IgD-negative memory B cell (primary cell): ENCODE measurements around the gene SIRPB1. TPM values are rescaled to one million over a fixed set of nuclear protein-coding genes. Genes with fewer than 3 reads are reported as not detected.

Experiments
- H3K27ac Mint-ChIP-seq, 3 donors: one replicate each; pipeline ENCODE4 v1.8.0; 2020 to 2022; ENCODE audit warnings: mild to moderate bottlenecking in 3 of 3, mixed read lengths in 3 of 3, moderate library complexity in 1 of 3
- H3K27me3 Mint-ChIP-seq: one replicate; pipeline ENCODE4 v1.8.0; 2021; ENCODE audit warnings: mixed read lengths
- H3K36me3 Mint-ChIP-seq: one replicate; pipeline ENCODE4 v1.8.0; 2020; ENCODE audit warnings: mild to moderate bottlenecking, mixed read lengths
- H3K4me1 Mint-ChIP-seq, 3 donors: one replicate each; pipeline ENCODE4 v1.8.0; 2020 to 2022; ENCODE audit warnings: mixed read lengths in 3 of 3, mild to moderate bottlenecking in 1 of 3
- H3K4me3 Mint-ChIP-seq, 4 donors: one replicate each; pipeline ENCODE4 v1.8.0; 2020 to 2022; ENCODE audit warnings: mild to moderate bottlenecking in 4 of 4, mixed read lengths in 4 of 4, moderate library complexity in 3 of 4
- H3K9me3 Mint-ChIP-seq, 3 donors: one replicate each; pipeline ENCODE4 v1.8.0; 2020 to 2021; ENCODE audit warnings: mixed read lengths in 3 of 3, mild to moderate bottlenecking in 1 of 3
- polyA plus RNA-seq: library from polyadenylated mRNA; unstranded; fragments of 300-500 nt; fragmentation: Illumina TruSeq; gene quantifications from one replicate; pipeline ENCODE4 v1.2.3, GENCODE V29; 2021

SIRPB1 gene
- 2.0 TPM for polyA plus RNA-seq

DNA sequence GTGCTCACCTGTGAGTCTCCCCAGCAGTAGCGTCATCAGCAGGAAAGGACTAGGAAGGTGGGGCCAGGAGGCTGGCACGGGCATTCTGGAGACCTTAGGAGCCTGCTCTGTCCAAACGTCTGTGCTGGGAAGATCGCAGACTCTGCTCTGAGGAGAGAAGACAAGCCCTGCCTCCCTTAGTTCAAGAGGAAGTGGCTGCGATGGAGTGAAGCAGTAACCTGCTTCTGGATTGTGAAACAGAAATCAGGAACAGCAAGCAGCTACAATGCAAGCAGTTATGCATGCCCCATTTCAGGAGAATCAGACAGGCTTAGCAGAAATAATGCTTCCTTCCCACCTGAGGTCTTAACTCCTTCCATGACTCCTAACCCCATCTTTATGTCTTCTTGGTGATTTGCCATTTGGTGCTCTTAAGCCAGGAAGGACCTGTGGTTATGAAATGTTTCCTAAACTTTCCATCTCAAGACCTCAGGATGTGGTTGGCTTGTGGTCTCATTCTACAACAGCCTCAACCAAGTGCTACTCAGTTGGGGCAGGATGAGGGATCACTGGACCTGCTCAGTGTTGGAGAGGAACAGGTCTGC is at the start of gene SIRPB1:
SIRPB1 (minus strand) TSS at position 149 of the 584 bp plus-strand sequence; CDS start at position 84, 65 bp downstream.
- Mint-ChIP-seq H3K9me3 (peaks cover 0 to 3% (median 0%) of the 10 kb centered on the region in 3 donors), H3K36me3 (no peaks in the 10 kb centered on the region), H3K4me3 (peak within 1 kb of the TSS in 3 of 4 donors; percentile 22 to 75 (median 56)), H3K27me3 (no peaks in the 10 kb centered on the region), H3K27ac (peak within 1 kb of the TSS in 2 of 3 donors; percentile 39 to 71), H3K4me1 (peaks cover 48 to 67% (median 64%) of the 10 kb centered on the region in 3 donors)

- Mint-ChIP-seq H3K4me3 (no peak overlapping the region), H3K27me3 (peaks cover 2% of the 10 kb centered on the region), H3K9me3 (no peaks in the 10 kb centered on the region), H3K4me1 (peaks cover 12 to 19% (median 19%) of the 10 kb centered on the region in 3 donors), H3K36me3 (no peaks in the 10 kb centered on the region), H3K27ac (no peak overlapping the region)
Observed at GRCh38 chr20:1669304-1669703, 49.5 kb upstream of the SIRPB1 start.

DNA sequence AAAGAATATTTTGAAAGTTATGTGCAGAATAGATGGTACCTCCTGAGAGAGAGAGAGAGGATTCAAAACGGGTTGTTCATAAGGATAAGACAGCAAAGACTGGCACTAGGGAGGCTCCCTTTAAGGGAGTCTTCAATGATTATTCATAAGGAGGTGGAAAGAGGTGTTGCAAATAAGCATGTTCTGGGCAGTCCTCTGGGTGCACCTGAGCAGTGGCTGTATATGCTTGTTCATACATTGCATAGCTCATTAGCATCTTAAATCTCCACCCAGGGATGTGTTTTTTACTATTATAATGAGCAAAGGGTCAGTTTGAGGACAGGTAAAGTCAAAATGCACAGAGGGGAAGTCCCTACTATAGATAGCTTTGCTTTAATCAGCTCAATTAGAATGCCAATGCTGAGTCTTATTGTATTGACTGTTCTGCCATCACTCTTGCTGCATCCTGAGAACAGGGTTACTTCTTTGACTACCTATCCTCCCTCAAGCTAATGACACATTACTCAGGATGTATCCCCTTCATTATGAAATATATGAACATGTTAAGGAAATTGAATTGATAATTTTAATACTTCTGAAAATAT is 47.8 kb upstream of the SIRPB1 start:
- no peaks in the 10 kb centered on the region for H3K9me3 Mint-ChIP-seq
- no peak overlapping the region for H3K4me3 Mint-ChIP-seq
- no peaks in the 10 kb centered on the region for H3K27me3 Mint-ChIP-seq
- H3K36me3 Mint-ChIP-seq, result no peaks in the 10 kb centered on the region
- H3K4me1 Mint-ChIP-seq, result peaks cover 17 to 33% (median 30%) of the 10 kb centered on the region in 3 donors
- H3K27ac Mint-ChIP-seq, result peak overlapping the region in 1 of 3 donors; percentile 1

DNA sequence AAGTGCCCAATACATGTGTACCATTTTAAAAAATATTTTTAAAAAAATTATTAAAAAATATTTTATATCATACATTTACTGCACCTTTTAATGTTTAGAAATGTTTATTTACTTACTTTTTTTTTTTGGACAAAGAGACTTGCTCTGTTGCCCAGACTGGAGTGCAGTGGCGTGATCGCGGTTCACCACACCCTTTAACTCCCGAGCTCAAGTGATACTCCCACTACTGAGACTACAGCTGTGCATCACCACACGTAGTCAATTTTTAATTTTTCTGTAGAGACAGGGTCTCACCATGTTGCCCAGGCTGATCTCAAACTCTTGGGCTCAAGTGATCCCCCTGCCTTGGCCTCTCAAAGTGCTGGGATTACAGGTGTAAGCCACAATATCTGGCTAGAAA is 47.0 kb upstream of the SIRPB1 start:
- Mint-ChIP-seq H3K27ac (no peak overlapping the region), H3K36me3 (no peaks in the 10 kb centered on the region), H3K27me3 (no peaks in the 10 kb centered on the region), H3K4me3 (no peak overlapping the region), H3K4me1 (peaks cover 25 to 41% (median 38%) of the 10 kb centered on the region in 3 donors), H3K9me3 (no peaks in the 10 kb centered on the region)

DNA sequence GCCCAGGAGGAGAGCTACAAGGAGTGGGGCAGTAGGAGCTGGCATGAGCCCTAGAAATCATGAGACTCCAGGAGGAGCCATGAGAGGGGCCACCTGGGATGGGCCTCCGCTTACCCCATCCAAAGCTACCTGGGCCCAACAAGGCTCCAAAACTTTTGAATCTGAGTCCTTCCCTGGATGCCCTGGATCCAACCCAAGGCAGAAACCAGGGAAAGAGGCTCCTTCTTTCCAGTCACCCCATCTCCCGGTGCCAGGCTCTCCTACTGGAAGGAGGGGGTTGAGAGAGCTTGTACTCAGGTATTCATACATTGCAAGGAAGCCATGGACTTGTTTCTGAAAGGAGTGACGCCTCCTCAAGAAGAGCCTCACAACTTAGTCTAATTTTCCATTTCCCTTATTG is 45.5 kb upstream of the SIRPB1 start:
- H3K4me3 Mint-ChIP-seq, result peak overlapping the region in 2 of 4 donors; percentile 78 to 85
- H3K9me3 Mint-ChIP-seq, result no peaks in the 10 kb centered on the region
- H3K27ac Mint-ChIP-seq, result no peak overlapping the region
- H3K4me1 Mint-ChIP-seq, result peaks cover 30 to 52% (median 45%) of the 10 kb centered on the region in 3 donors
- H3K27me3 Mint-ChIP-seq, result no peaks in the 10 kb centered on the region
- no peaks in the 10 kb centered on the region for H3K36me3 Mint-ChIP-seq

- Mint-ChIP-seq H3K27ac (no peak overlapping the region), H3K36me3 (no peaks in the 10 kb centered on the region), H3K4me1 (peaks cover 30 to 54% (median 45%) of the 10 kb centered on the region in 3 donors), H3K4me3 (peak overlapping the region in 3 of 4 donors; percentile 32 to 85 (median 78)), H3K9me3 (no peaks in the 10 kb centered on the region), H3K27me3 (no peaks in the 10 kb centered on the region)
Observed at GRCh38 chr20:1664911-1665310, 45.1 kb upstream of the SIRPB1 start.

DNA sequence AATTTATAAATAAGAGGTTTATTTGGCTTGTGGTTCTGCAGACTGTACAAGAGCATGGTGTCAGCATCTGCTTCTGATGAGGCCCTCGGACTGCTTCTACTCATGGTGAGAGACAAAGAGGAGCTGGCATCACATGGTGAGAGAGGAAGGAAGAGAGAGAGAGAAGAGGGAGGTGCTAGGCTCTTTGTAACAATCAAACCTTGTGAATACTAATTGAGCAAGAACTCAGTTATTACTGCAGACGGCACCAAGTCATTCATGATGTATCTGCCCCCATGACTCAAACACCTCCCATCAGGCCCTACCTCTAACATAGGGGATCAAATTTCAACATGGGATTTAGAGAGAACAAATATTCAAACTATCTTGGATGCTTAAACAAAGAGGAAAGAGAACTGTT is 44.1 kb upstream of the SIRPB1 start:
- Mint-ChIP-seq H3K4me1 (peaks cover 34 to 64% (median 48%) of the 10 kb centered on the region in 3 donors), H3K4me3 (peak overlapping the region in 2 of 4 donors; percentile 42 to 69), H3K9me3 (no peaks in the 10 kb centered on the region), H3K27ac (peak overlapping the region in 1 of 3 donors; percentile 0), H3K36me3 (no peaks in the 10 kb centered on the region), H3K27me3 (peaks cover 1% of the 10 kb centered on the region)

GRCh38 chr20:1661542-1662299 is 41.9 kb upstream of the SIRPB1 start:
- no peaks in the 10 kb centered on the region for H3K36me3 Mint-ChIP-seq
- H3K27ac Mint-ChIP-seq, result no peak overlapping the region
- peak overlapping the region in 2 of 4 donors; percentile 56 to 79 for H3K4me3 Mint-ChIP-seq
- H3K9me3 Mint-ChIP-seq, result no peaks in the 10 kb centered on the region
- peaks cover 32 to 61% (median 43%) of the 10 kb centered on the region in 3 donors for H3K4me1 Mint-ChIP-seq
- peaks cover 1% of the 10 kb centered on the region for H3K27me3 Mint-ChIP-seq

GRCh38 chr20:1660246-1660645 is 40.4 kb upstream of the SIRPB1 start:
- Mint-ChIP-seq H3K27ac (no peak overlapping the region), H3K4me3 (no peak overlapping the region)

DNA sequence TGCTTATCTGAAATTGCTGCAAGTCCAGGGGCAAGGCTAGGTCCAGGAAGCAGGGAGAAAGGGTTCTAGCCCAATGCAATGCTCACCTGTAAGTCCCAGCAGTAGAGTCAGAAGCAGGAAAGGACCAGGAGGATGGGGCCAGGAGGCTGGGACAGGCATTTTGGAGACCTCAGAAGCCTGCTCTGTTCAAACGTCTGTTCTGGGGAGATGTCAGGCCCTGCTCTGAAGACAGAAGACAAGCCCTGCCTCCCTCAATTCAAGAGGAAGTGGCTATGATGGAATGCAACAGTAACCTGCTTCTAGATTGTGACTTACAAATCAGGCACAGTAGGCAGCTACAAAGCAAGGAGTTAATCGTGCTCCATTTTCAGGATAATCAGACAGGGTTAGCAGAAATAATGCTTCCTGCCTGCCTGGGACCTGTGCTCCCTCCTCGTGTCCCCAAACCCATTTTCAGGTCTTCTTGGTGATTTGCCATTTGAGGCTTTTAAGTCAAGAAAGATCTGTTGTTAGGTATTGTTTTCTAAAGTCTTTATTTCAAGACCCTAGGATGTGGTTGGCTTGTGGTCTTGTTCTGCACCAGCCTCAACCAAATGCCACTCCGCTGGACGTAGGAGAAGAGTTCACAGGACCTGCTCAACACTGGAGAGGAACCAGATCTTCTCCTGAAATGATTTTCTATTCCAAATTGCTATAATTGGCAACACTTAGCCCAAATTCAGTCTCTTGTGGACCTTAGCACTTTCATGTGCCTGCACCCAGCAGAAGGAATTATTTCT is 37.9 kb upstream of the SIRPB1 start, which contains the start of gene SIRPG:
SIRPG (minus strand) TSS at position 224 of the 779 bp plus-strand sequence; CDS start at position 159, 65 bp downstream.
- peak within 1 kb of the TSS in 2 of 4 donors; percentile 30 to 42 for H3K4me3 Mint-ChIP-seq
- H3K27ac Mint-ChIP-seq, result peak within 1 kb of the TSS in 1 of 3 donors; percentile 61
- peaks cover 1 to 8% (median 2%) of the 10 kb centered on the region in 3 donors for H3K9me3 Mint-ChIP-seq
- H3K4me1 Mint-ChIP-seq, result peaks cover 28 to 48% (median 31%) of the 10 kb centered on the region in 3 donors
- peaks cover 1% of the 10 kb centered on the region for H3K27me3 Mint-ChIP-seq
- no peaks in the 10 kb centered on the region for H3K36me3 Mint-ChIP-seq

More at GRCh38 chr20:1660246-1660645, 40.4 kb upstream of the SIRPB1 start:
- Mint-ChIP-seq H3K36me3 (no peaks in the 10 kb centered on the region), H3K9me3 (no peaks in the 10 kb centered on the region), H3K4me1 (peaks cover 35 to 61% (median 43%) of the 10 kb centered on the region in 3 donors), H3K27me3 (peaks cover 1% of the 10 kb centered on the region)

DNA sequence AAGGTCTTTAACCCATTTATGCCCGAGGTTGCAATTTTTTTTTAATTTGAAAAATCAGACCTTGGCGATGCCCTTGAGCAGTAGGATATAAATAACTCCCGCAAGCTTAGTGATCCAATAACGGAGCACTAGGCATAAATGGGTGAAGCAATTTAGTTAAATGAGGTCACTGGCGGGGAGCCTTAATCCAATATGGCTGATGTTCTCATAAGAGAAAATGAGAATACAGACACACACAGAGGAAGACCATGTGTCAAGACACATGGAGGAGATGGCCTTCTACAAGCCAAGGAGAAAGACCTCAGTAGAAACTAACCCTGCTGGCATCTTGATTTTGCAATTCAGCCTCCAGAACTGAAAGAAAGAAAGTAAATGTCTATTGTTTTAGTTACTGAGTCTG is 37.0 kb upstream of the SIRPB1 start:
- H3K27ac Mint-ChIP-seq, result no peak overlapping the region

DNA sequence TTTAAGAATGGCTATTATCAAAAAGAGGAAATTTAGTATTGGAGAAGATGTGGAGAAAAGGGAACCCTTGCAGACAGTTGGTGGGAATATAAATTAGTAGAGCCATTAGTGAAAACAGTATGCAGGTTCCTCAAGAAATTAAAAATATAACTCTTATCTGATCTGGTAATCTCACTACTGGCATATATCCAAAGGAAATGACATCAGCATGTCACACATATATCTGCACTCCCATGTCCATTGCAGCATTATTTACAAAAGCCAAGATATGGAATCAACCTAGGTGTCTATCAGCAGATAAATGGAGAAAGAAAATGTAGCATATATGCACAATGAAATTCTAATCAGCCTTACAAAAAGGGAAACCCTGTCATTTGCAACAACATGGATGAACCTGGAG is 35.2 kb upstream of the SIRPB1 start:
- Mint-ChIP-seq H3K27me3 (peaks cover 4% of the 10 kb centered on the region), H3K36me3 (peaks cover 2% of the 10 kb centered on the region), H3K4me1 (peaks cover 24 to 41% (median 24%) of the 10 kb centered on the region in 3 donors), H3K4me3 (peak overlapping the region in 2 of 4 donors; percentile 10 to 49), H3K27ac (no peak overlapping the region), H3K9me3 (peaks cover 1 to 9% (median 2%) of the 10 kb centered on the region in 3 donors)

More for the DNA sequence above, 37.0 kb upstream of the SIRPB1 start:
- H3K36me3 Mint-ChIP-seq, result no peaks in the 10 kb centered on the region
- H3K27me3 Mint-ChIP-seq, result peaks cover 1% of the 10 kb centered on the region
- peaks cover 20 to 42% (median 22%) of the 10 kb centered on the region in 3 donors for H3K4me1 Mint-ChIP-seq
- peaks cover 1 to 9% (median 2%) of the 10 kb centered on the region in 3 donors for H3K9me3 Mint-ChIP-seq
- peak overlapping the region in 2 of 4 donors; percentile 30 to 42 for H3K4me3 Mint-ChIP-seq

- H3K27ac Mint-ChIP-seq, result no peak overlapping the region
Observed at GRCh38 chr20:1652960-1653359, 33.2 kb upstream of the SIRPB1 start.

DNA sequence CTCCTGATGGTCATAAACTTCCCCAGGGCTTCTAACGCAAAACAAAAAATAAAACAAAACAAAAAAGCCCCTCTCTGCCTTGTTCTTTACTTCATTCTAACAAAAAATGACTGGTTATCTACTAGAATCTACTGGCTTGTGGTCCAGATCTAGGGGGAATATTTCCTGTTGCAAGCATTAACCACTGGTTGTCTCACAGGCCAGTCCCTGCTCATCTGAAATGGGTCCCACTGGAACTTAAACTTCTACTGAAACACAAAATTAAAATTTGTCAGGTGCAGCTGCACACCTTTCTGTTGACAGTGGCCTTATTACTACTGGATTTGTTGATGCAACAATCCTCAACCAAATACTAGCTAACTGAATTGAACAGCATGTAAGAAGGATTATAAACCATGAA is 32.3 kb upstream of the SIRPB1 start:
- peak overlapping the region in 2 of 4 donors; percentile 9 to 78 for H3K4me3 Mint-ChIP-seq
- H3K27ac Mint-ChIP-seq, result no peak overlapping the region
- peaks cover 2% of the 10 kb centered on the region for H3K36me3 Mint-ChIP-seq
- peaks cover 1 to 9% (median 2%) of the 10 kb centered on the region in 3 donors for H3K9me3 Mint-ChIP-seq
- peaks cover 3% of the 10 kb centered on the region for H3K27me3 Mint-ChIP-seq
- H3K4me1 Mint-ChIP-seq, result peaks cover 17 to 25% (median 19%) of the 10 kb centered on the region in 3 donors

More at GRCh38 chr20:1652960-1653359, 33.2 kb upstream of the SIRPB1 start:
- H3K27me3 Mint-ChIP-seq, result peaks cover 3% of the 10 kb centered on the region
- H3K4me1 Mint-ChIP-seq, result peaks cover 19 to 25% (median 20%) of the 10 kb centered on the region in 3 donors
- peaks cover 1 to 9% (median 2%) of the 10 kb centered on the region in 3 donors for H3K9me3 Mint-ChIP-seq
- H3K4me3 Mint-ChIP-seq, result peak overlapping the region in 1 of 4 donors; percentile 4
- H3K36me3 Mint-ChIP-seq, result peaks cover 2% of the 10 kb centered on the region
